K562 (cell line): ENCODE results near the gene RXRA.

ENCODE experiments used
- CBX5 ChIP-seq: IDR thresholded peaks from 2 replicates; pipeline ENCODE4 v1.6.1; 2014; ENCODE audit warnings: low read depth, borderline replicate concordance
- CHD2 ChIP-seq: IDR thresholded peaks from 2 replicates; pipeline ENCODE4 v1.6.1; 2011; ENCODE audit warnings: low read depth, low read length
- EP300 ChIP-seq: IDR thresholded peaks from 2 replicates; pipeline ENCODE4 v1.6.1; 2012; ENCODE audit warnings: low read length, improper control_type of control experiment
- POLR2A ChIP-seq: fragments of 450-650 bp; conservative IDR thresholded peaks from 2 replicates; pipeline ENCODE4 v1.6.1; 2016
- TF ChIP-seq, protein P1 (sequence below), 2 experiments: fragments of 450-650 bp; conservative IDR thresholded peaks; 2 replicates each; pipeline ENCODE4 v1.6.1; 2017; ENCODE audit warnings: mild to moderate bottlenecking in 2 of 2, moderate library complexity in 2 of 2

DNA sequence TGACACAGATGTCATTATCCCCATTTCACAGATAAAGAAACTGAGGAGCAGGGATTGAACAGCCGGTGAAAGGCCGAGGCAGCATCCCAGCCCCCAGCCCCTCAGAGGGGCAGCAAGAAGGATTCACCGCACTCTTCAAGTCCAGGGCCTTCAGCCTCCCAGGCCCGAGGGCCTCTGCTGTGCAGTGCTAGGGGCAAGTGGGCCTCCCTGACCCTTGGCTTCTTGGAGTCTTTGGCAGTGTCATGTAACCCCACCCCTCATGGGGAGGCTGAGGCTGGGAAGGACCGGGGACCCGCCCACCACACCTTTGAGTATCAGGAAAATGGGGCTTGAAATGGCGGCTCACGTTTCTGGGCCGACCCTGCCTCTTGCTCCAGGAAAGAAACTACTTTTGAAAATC is 28.7 kb upstream of the RXRA start:
- TF ChIP-seq CBX5 = no peak
- TF ChIP-seq POLR2A = no peak
- no peak for TF ChIP-seq EP300
- TF ChIP-seq CHD2 = no peak
- TF ChIP-seq, protein P1, sequence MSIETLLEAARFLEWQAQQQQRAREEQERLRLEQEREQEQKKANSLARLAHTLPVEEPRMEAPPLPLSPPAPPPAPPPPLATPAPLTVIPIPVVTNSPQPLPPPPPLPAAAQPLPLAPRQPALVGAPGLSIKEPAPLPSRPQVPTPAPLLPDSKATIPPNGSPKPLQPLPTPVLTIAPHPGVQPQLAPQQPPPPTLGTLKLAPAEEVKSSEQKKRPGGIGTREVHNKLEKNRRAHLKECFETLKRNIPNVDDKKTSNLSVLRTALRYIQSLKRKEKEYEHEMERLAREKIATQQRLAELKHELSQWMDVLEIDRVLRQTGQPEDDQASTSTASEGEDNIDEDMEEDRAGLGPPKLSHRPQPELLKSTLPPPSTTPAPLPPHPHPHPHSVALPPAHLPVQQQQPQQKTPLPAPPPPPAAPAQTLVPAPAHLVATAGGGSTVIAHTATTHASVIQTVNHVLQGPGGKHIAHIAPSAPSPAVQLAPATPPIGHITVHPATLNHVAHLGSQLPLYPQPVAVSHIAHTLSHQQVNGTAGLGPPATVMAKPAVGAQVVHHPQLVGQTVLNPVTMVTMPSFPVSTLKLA (conservative IDR thresholded peaks at IDR 0.05) = no peak
